Gastrocnemius medialis (tissue), 4 donors: ENCODE data around the gene ATP13A5.

ENCODE experiments used
- POLR2A ChIP-seq, 2 donors: fragments of 450-650 bp; IDR thresholded peaks; one replicate each; pipeline ENCODE4 v1.6.1; 2017; ENCODE audit warnings: antibody characterized with exemption in 2 of 2, mild to moderate bottlenecking in 2 of 2, moderate library complexity in 2 of 2
- TF ChIP-seq, protein P1 (sequence below), 5 experiments: fragments of 450-650 bp in 3 of 5; fragments of 200-600 bp in 2 of 5; sonication (generic) in 2 of 5; IDR thresholded peaks in 4 of 5; conservative IDR thresholded peaks in 1 of 5; 1 replicate in 4 of 5; 2 replicates in 1 of 5; pipeline ENCODE4 v1.5.1; 2016 to 2019; ENCODE audit warnings: antibody characterized with exemption in 5 of 5, mild to moderate bottlenecking in 3 of 5, moderate library complexity in 3 of 5

DNA sequence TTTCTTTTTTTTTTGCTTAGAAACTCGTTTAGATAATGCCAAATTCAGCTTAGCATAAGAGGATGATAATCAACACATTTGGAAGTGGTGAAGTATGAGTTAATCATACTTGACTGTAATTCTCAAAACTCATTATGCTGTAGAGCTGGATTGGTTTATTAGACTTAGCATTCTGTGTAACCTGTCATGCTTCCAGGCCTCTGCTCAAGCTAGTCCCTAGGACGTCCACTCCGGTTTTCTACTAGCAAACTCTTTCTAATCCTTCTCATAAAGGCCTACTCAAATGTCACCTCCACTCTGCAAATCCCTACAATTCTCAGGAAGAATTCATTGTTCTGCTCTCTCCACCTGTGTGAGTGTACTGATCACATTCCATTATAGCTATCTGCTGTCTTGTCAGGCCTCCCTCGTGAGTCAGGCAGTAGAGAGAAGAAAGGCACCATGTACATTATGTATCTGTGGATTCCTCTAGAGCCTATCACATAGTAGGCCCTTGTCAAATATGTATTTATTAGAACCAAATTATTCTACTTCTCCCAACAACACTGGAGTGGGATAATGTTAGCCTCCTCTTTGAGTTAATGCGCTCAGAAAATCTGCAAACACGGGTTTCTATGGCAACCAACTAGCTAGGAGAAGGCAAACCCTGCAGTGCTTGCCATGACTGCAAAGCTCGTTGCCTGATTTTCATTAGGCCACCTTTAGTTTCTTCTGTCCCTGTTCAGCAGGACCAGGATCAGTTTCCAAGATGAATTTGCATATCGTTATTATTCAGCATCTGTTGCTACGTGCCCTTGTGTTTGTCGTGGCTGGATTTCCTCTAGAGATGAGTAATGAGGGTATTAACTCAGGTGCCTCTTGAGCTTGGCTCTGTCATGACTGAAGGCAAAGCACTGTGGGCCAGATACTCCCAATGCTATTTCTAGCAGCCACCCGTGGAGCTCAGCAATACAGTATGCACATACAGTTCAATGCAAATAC, 30.7 kb downstream of the ATP13A5 start:
- TF ChIP-seq, protein P1, sequence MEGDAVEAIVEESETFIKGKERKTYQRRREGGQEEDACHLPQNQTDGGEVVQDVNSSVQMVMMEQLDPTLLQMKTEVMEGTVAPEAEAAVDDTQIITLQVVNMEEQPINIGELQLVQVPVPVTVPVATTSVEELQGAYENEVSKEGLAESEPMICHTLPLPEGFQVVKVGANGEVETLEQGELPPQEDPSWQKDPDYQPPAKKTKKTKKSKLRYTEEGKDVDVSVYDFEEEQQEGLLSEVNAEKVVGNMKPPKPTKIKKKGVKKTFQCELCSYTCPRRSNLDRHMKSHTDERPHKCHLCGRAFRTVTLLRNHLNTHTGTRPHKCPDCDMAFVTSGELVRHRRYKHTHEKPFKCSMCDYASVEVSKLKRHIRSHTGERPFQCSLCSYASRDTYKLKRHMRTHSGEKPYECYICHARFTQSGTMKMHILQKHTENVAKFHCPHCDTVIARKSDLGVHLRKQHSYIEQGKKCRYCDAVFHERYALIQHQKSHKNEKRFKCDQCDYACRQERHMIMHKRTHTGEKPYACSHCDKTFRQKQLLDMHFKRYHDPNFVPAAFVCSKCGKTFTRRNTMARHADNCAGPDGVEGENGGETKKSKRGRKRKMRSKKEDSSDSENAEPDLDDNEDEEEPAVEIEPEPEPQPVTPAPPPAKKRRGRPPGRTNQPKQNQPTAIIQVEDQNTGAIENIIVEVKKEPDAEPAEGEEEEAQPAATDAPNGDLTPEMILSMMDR (IDR thresholded peaks at IDR 0.05 in 4 of 5, conservative IDR thresholded peaks at IDR 0.05 in 1 of 5): no peak
- TF ChIP-seq POLR2A (IDR thresholded peaks at IDR 0.05): no peak
